GM18502 (cell line): ENCODE data around the gene UQCRH.
"Not testable (repeated sequence)": the region's sequence is repeated elsewhere in the genome, so short reads cannot be mapped to it uniquely, and the experiment has no call there.

Experiments used
- ATAC-seq: cut with Tn5 transposase; IDR thresholded peaks from one replicate; pipeline ENCODE4 v1.9.1; 2021; ENCODE audit warnings: mild to moderate bottlenecking; ENCODE audit not compliant: unreplicated experiment, poor library complexity

The UQCRH gene

DNA sequence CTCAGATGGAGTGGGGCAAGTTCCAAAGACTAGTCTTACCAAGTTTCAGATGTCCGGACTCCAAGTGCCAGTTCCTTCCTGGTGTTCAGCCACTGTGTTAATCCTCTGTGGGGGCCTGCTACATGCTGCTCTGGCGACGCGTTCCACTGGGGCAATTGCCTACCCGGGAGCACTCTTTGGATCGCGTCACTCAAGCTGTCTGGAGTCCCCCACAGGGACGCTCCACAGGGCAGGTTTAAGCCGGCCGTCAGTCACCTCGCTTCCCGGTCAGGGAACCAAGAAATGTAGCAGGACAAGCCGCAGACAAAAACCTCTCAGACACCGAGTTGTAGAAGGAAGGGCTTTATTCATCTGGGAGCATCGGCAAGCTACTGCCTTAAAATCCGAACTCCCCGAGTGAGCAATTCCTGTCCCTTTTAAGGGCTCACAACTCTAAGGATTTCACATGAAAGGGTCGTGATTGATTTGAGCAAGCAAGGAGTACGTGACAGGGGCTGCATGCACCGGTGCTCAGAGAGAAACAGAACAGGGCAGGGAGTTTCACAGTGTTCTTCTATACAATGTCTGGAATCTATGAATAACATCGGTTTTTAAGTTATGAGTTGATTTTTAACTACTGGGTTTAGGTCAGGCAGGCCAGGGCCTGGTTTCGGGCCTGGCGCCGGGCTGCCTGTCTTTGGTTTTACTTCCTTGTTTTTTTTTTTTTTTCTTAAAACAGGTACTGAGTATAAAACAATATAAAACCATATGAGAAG lies 28.5 kb downstream of the UQCRH start:
- peak; percentile 54 for ATAC-seq

DNA sequence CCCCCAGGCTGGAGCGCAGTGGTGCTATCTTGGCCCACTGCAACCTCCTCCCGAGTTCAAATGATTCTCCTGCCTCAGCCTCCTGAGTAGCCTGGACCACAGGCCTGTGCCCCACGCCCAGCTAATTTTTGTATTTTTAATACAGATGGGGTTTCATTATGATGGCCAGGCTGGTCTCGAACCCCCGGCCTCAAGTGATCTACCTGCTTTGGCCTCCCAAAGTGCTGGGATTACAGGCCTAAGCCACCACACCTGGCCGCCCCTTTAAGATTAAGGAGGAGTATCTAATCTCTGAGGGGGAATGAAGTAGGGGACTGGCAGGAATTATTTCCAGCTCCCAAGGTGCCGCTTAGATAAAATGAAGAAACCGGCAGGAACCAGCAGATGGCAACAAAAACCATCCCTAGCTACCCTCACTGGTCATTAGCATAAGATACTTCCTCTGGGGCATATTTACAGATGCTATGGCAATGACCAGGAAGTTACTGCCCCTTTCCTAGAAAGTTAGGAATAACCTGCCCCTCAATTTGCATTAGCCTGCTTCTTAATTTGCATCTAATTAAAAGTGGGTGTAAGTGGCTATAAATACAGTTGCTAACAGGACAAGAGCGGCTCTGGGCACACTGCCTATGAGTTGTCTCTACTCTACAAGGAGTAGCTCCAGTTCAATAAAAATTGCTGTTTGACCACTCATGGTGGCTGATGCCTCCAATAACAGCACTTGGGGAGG lies 30.0 kb downstream of the UQCRH start:
- ATAC-seq, result peak; percentile 58

- ATAC-seq, result no peak
Measured at GRCh38 chr1:46334030-46334384, 30.5 kb downstream of the UQCRH start.

DNA sequence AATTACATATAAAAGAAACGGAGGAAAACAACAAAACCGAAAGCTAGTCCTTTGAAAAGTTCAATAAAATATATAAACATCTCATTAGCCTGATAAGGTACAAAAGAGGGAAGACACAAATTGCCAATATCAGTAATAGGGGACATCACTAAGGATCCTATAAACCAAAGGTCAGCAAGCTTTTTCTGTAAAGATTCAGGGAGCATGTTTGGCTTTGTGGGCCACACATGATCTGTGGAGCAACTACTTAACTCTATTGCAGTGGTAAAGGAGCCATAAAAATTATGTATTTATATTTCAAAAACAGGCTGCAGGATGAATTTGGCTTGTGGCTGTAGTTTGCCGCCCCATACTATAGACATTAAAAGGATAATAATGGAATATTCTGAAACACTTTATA lies 31.6 kb downstream of the UQCRH start:
- ATAC-seq, result no peak

DNA sequence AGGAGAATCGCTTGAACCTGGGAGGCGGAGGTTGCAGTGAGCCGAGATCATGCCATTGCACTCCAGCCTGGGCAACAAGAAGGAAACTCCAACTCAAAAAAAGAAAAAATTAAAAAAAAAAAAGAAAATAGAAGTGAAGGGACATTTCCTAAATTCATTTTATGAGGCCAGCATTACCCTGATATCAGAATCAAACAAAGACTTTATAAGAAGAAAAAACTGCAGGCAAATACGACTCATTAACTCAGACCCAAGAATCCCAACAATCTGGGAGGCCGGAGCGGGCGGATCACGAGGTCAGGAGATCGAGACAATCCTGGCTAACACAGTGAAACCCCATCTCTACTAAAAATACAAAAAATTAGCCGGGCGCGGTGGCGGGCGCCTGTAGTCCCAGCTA lies 33.9 kb downstream of the UQCRH start:
- ATAC-seq, result not testable (repeated sequence)

DNA sequence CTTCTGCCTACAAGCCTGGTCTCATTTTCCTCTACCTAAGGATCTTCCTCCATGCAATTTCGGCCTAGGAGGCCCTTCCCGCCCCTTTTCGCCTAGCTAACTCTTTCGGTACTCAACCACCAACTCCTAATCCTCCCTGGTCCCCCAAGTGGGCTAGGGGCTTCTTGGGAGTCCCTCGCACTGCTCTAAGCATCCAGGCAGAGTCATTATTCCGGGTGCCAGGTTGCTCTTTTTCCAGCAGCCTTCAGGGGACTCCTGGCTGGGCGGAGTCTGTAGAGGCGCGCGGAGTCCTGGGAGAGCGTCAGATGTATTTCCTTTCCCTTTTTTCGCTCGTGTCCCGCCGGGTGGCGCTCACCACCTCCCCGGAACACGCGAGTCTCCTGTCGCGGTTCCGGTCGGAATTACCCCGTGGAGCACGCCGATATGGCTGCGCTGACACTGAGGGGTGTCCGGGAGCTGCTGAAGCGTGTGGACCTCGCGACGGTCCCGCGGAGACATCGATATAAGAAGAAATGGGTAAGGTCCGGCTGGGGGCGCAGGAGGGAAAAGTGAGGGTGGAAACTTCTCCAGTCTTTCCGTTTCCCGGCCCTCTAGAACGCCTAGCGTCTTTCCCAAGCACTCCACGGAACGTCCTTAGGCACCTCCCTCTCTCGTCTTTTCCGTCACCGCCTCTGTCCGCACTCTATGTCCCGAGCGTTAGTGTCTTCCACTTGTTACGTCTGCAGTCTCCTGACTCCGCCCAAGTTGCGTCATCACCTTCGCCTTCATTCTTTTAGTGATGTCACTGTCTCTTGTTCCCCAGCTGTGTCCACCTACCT lies 37.1 kb downstream of the UQCRH start, which contains the start of gene NSUN4:
NSUN4 (plus strand) TSS at position 404 of the 818 bp plus-strand sequence; CDS start at position 424, 20 bp downstream.
- peak; percentile 81 for ATAC-seq

- ATAC-seq, result no peak
Measured at GRCh38 chr1:46341222-46342083, 38.0 kb downstream of the UQCRH start.

GRCh38 chr1:46342084-46342656 lies 38.7 kb downstream of the UQCRH start:
- no peak for ATAC-seq

DNA sequence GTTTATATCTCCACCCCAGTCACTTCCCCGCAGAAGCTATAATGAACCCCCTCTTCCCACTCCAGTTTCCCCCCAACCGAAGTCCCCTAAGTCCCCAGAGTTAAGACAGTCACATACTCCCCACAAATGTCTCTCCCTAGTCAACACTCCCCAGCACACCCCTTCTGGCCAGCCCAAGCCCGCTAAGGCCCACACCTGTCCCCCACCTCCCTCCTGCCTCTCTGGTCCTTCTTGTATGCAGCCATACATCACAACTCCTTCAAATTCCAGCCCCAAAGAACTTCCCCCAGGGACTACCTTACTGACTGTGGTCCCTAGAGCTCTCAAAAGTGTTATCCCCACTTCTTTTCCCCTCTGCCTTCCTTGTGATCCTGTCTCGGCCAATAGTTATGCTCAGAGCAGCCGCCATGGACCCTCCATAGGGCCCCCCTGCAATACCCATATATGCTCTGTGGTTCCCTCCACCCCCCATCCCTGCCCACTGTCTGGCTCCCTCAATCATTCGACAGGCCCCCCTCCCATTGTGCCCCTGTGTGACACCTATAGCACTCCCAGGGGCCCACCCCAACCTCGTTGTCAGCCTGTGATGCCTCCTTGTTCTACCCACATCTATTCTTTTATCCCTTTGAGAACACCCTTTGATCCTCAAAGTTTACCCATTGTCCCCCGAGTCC lies 39.3 kb downstream of the UQCRH start:
- ATAC-seq, result no peak

DNA sequence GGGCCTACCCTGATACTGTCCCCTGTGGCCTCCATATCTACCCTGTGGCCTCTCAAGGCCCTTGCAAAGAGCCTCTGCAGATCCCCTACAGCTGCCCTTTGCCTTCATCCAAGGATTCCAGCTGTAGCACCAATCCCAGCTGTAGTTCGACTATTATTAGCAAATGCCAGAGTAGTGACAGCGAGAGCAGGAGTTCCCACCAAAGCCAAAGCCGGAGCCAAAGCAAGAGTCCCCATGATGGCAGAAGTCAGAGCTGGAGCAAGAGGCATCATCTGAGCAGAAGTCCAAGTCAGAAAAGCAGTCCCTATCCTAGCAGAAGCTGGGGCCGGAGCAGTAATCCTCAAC lies 39.8 kb downstream of the UQCRH start:
- no peak for ATAC-seq

DNA sequence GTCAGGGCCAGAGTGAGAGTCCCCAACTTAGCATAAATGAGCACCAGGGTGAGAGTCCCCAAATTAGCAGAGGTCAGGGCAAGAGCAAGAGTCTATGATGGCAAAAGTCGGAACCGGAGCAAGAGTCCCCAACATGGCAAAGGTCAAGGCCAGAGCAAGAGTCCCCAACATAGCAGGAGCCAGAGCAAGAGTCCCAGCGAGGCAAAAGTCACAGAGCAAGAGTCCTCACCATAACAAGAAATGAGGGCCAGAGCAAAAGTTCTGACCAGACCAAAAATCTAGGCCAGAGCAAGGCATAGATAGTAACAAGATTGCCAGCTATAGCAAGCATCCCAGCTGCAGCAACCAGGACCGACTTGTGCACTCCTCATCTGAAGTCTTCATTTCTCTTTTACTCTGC lies 40.2 kb downstream of the UQCRH start:
- no peak for ATAC-seq

GRCh38 chr1:46344481-46344880 lies 41.0 kb downstream of the UQCRH start:
- no peak for ATAC-seq

- no peak for ATAC-seq
Measured at GRCh38 chr1:46345281-46345680, 41.8 kb downstream of the UQCRH start.

- no peak for ATAC-seq
Measured at GRCh38 chr1:46352363-46352762, 48.9 kb downstream of the UQCRH start.

DNA sequence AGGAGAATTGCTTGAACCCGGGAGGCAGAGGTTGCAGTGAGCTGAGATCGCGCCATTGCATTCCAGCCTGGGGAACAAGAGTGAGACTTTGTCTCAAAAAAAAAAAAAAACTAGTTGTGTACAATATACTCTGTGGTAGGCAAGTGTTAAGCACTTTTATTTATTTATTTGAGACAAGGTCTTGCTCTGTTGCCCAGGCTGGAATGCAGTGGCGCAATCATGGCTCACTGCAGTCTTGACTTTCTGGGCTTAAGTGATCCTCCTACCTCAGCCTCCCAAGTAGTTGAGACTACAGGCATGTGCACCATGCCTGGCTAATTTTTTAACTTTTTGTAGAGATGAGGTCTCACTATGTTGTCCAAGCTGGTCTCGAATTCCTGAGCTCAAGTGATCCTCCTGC lies 52.4 kb downstream of the UQCRH start:
- ATAC-seq, result not testable (repeated sequence)

GRCh38 chr1:46362158-46362557 lies 58.7 kb downstream of the UQCRH start:
- ATAC-seq, result no peak

DNA sequence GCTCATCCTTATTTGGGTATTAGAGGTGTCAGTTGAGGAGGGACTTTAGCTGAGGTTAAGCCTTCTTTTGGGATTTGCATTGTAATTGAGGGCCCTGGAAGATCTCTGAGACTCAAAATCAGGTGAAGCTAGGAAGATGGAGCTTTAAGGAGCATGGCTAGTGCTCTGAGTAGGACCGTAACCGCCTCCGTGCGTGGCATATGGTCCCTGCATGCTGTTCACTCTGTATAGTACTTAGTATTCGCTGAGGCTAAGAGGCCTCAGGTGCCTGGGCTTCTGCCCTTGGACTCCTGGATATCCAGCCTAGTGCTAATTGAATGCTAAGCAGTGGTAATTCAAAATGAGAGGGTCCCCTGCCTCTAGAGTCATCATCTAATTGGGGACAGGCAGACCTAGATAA lies 59.6 kb downstream of the UQCRH start:
- ATAC-seq, result no peak

DNA sequence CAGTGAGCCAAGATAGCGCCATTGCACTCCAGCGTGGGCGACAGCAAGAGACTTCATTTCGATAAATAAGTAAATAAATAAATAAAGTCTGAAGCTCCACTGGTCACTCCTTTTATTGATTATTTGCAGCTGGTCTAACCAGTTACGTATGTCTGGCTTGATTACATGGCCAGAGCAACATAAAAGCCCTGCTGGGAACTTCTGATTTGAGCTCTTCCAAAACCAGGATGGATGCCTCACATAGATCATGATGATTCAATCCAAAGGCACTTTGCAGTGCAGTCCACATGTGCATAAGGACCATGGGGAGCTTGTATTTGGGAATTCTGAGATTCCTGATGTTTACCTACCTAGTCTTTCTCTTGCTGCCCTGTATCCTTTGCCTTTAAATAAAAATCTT lies 61.1 kb downstream of the UQCRH start:
- ATAC-seq, result no peak

DNA sequence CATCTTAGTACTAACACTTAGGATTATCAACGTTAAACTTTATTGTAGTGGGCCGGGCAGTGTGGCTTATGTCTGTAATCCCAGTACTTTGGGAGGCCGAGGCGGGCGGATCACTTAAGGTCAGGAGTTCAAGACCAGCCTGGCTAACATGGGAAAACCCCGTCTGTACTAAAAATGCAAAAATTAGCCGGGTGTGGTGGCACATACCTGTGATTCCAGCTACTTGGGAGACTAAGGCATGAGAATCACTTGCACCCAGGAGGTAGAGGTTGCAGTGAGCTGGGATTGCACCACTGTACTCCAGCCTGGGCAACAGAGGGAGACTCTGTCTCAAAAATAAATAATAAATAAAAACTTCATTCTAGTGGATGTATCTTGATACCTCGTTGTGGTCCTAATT lies 62.3 kb downstream of the UQCRH start:
- not testable (repeated sequence) for ATAC-seq
